Stimulated activated CD8-positive, alpha-beta memory T cell treated with anti-CD3 and anti-CD28 coated beads, Interleukin-4, amount 100 ng/mL, for 48 hours (primary cell): ENCODE measurements around the gene UROC1.

ENCODE experiments used
- DNase-seq: peaks from one replicate; pipeline ENCODE4 v3.0.0-alpha.2; 2020

The UROC1 gene

DNA sequence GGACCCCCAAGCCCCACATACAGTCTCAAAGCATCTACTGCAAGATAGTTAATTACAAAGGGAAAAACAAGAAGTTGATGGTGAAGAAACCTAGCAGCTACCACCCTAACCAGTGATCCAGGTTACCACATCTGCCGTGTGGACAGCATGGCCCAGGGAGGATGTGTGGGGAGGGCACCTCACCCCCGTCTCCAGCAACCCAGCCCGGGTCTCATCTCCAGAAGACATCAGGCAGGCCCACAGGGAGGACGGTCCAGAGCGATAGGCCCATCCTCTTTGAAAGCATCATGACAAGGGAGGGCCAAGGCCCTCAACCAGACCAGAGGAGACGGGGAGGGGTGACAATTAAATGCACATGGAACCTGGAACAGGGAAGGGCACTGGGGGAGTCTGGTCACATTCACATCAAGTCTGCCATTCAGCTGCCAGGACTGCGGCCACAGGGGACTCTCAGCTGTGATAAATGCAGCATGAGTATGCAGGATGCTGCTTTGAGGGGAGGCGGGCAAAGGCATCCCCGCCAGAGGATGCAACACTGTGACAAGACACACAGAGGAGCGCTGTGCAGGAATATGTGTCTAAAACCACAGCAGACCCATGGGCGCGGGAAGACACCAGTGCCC lies 60.7 kb downstream of the UROC1 start:
- DNase-seq = no peak

DNA sequence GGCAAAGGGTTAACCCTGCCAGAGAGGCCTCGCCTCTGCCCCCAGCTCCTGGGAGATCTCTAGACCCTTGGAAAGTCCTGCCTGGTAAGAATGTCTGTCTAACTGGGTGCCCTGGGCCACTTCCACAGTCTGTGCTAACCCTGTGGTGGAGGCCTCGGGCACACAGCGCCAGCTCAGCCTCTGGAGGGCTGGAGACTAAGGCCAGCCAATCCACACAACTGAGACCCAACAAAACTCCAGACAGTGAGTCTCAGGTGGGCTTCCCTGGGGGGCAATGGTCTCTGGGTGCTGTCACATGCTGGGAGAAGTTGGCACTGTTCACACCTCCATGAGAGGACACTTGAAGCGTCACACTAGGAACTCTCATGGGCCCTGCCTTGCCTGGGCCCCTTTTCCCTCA lies 61.4 kb downstream of the UROC1 start:
- no peak for DNase-seq

GRCh38 chr3:126454437-126455198 lies 63.0 kb downstream of the UROC1 start:
- no peak for DNase-seq

- no peak for DNase-seq
These were observed 63.5 kb downstream of the UROC1 start for GRCh38 chr3:126454025-126454424.

DNA sequence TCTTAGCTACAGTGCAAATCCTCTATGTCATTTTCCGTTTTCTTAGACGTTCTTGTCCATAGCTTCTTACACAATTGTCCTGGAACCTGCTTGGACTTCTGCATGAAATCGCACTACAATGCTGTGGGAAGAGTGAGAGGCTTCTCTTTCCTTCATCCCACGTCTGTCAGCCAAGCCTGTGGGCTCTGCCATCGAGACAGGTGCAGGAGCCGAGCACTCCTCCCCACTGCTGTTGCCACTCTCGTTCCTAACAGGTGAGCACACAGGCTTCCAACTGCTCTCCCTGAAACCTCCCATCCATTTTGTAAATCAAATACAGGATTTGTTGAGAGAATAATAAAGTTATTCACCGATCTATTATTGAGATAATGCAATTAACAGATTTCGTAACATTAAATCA lies 65.4 kb downstream of the UROC1 start:
- no peak for DNase-seq

DNA sequence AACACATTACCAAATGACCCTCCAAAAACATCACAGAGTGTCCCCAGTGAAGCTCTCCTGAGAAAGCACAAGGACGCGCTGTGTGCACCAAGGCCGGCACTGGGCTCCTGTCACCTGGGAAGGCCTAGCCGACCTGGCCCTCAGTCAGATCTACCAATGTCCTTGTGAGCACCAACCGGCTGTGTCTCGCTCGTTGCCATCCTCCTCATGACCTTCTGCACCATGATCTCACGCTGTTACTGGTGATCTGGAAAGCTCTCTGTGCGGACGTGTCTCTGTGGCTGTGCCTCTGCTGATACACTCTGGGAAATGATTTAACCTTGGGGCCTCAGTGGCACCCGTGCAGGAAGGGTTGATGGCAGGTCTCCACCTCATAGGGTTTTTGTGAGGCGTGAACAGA lies 66.1 kb downstream of the UROC1 start:
- DNase-seq = no peak

GRCh38 chr3:126450744-126451143 lies 66.8 kb downstream of the UROC1 start:
- DNase-seq = no peak

GRCh38 chr3:126450219-126450618 lies 67.4 kb downstream of the UROC1 start:
- DNase-seq = no peak

GRCh38 chr3:126449621-126450051 lies 67.9 kb downstream of the UROC1 start:
- peak; percentile 13 for DNase-seq

- DNase-seq = no peak
These were observed 68.7 kb downstream of the UROC1 start for GRCh38 chr3:126448893-126449180.

DNA sequence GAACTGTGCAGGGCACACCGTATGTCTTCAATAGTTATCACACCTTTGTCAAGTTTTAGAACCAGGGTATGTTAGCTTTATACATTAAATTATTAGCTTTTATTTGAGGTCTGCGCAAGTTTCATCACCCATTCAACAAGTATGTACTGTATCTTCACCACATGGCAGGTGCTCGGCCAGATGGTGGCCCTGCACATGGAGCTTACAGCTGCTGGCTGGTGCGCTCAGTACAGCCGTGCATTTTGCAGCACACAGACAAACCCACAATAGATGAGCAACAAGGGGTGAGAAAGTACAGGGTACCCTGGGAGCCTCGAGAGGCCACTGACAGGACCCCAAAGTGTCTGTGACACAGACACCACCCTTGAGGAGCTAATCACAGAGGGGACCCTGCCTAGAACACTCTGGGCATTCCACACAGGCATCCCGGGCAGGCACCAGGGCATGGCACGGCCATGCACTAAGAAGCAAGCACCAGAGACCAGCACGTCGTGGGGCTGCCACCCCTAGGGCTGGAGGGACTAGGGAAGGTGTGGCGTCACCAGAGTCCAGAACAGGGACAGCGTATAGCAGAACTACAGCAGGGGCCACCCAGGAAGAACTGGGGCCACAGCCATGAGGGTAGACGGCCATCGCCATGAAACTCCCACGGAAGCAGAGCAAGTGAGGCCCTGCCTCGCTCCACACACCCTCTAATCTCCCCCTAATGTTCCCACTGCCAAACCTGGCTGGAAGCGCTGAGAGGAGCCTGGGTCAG lies 69.3 kb downstream of the UROC1 start:
- DNase-seq = peak; percentile 14

- DNase-seq = peak; percentile 10
These were observed 70.0 kb downstream of the UROC1 start for GRCh38 chr3:126447456-126448106.

DNA sequence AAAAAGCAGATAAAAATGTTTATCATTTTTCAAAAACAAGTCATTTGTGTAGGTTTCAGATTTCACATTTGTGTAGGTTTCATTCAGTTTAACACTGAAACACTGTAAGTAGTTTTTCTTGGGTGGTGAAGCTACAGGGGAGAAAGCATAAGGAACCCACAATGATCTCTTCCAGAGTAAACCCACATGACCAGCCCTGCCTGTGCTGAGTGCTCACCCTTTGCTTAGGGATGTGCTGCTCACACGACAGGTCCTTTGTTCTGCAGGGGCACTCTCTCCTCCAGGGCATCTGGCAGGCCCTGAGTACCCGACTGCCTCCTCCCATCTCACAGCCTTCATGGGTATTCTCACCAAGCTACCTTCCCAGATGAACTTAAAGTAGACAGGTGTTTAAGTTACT lies 70.8 kb downstream of the UROC1 start:
- peak; percentile 21 for DNase-seq

DNA sequence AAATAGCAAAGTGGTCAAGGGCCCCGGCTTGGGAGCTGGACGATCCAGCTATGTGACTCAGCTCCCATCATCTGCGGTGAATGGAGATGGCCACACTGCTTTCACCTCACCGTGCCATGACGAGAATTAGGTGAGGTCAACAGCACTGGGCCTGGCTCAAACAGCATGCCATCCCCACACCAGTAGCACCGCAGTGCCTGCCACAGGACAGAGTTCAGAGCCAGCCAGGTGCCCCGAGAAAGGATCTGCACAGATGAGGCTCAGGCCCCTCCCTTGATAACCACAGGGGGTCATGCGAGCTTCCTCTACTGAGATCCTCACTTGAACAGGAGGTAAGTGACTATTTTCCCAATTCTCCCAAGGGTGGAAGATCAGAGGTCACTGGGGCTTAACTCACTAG lies 71.3 kb downstream of the UROC1 start:
- DNase-seq = peak; percentile 19

- peak; percentile 7 for DNase-seq
These were observed 72.1 kb downstream of the UROC1 start for GRCh38 chr3:126445506-126445905.

DNA sequence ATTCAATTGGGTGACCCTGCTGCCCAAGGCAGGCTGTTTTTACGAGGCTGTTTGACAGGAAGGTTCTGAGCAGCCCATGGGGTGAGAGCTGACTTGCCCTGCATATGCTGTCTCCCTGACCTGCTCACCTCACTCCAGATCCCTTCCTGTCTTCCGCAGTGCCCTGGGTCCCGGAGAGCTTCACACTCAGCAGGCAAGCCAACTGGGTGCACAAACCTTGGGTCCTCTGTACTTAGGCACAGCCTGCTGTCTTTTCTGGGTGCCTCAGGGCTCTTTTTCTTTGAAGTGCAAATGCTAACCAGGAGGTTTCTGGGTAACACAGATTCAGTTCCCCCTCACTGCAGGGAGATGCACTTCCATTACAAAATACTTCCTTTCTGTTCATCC lies 74.7 kb downstream of the UROC1 start:
- peak; percentile 17 for DNase-seq

DNA sequence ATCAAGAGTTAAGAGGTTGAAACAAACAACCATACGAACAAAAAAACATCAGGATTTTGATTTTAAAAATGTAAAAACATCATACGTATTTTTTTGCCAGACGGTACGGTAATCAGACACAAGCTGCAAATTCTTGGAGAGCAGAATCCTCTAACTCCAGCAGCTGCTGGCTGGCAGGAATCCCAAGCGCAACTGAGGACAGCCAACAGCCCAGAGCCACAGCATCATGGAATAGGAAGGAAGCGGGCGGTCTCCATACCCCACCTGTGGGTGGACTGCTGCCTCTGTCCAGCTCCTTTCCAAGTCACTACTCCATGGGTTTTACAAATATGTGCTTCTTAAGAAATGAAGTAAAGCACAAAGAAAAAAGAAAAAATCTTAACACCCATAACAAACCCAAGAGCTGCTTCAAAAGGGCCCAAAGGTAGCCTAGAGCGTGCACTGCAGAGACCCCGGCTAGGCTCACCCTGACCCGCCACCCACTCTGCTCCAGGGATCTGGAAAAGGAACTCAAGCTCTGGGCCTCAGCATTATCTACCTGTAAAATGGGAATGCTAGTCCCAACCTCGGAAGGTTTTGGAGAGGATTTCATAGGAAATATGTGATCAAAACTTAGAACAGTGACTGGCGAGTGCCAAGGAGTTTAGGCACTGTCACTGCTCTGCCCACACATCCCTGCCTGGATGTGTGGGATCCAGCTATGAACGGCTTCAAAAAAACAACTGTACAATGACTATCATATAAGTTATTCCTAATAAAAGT lies 75.3 kb downstream of the UROC1 start:
- no peak for DNase-seq

GRCh38 chr3:126441256-126441880 lies 76.2 kb downstream of the UROC1 start:
- DNase-seq = no peak

GRCh38 chr3:126440709-126440995 lies 76.9 kb downstream of the UROC1 start:
- no peak for DNase-seq

DNA sequence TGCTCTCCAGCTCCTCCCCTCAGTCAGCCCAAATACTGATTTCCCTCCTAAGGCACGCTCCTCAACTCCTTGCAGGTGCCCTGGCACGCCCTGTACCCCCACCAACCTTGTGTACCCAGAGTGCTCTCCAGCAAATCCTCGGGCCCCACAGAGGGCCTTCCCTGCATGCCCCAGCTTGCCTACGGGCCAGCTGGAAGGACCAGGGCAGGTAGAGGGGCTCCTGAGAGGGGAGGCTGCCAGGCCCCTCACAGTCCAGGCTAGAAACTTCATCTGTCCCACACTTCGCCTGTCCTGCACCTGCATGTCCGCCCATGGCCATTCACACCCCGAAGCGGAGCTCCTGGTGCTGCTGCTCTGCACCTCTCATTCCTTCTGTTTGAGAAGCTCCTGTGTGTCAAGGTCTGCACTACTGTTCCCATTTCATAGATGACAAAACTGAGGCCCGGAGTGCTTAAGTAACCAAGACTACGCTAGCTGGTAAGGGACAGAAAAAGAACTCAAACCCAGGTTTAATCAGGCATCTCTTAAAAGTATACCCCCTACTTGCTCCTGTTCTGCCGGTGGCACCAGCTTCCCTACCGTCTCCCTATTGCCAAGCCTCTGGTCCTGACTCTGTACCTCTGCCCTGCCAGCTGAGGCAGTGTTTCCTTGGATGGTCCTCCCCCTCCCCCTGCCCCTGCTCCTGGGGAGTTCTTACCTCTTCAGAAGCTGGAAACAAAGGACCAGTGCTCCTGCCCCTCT lies 77.4 kb downstream of the UROC1 start:
- peak; percentile 4 for DNase-seq

GRCh38 chr3:126439346-126439967 lies 78.1 kb downstream of the UROC1 start:
- peak; percentile 10 for DNase-seq
